Measurements from ENCODE around the gene MYO9A. TPM values are rescaled to one million over a fixed set of nuclear protein-coding genes. Genes with fewer than 3 reads are reported as not detected.

Gene MYO9A
- total and polyA plus RNA-seq, 10 of the 15 experiments (the other 5 are each of a cell fraction or from before 2014, with no cell fraction given) = 3.3 to 25.3 (median 12.2) TPM

- no peak for TF ChIP-seq NKRF (conservative IDR thresholded peaks at IDR 0.05)
- TF ChIP-seq GABPA (IDR thresholded peaks at IDR 0.05; ENCODE audit: low read depth) = no peak
- no peak for TF ChIP-seq BHLHE40 (IDR thresholded peaks at IDR 0.05; ENCODE audit: borderline replicate concordance in 1 of 2, low read depth in 2 of 2, low read length in 1 of 2)
- no peak for TF ChIP-seq EP300 (IDR thresholded peaks at IDR 0.05; ENCODE audit: borderline replicate concordance in 1 of 2, control insufficient read depth in 1 of 2, low read depth in 2 of 2, low read length in 2 of 2)
- TF ChIP-seq EGR1 (IDR thresholded peaks at IDR 0.05; ENCODE audit: borderline replicate concordance in 1 of 2, low read depth in 2 of 2, low read length in 2 of 2) = no peak
- no peak for TF ChIP-seq RELB (IDR thresholded peaks at IDR 0.05; ENCODE audit: low read depth)
- no peak for TF ChIP-seq HCFC1 (IDR thresholded peaks at IDR 0.05; ENCODE audit: low read length)
- no peak for TF ChIP-seq SREBF2 (IDR thresholded peaks at IDR 0.05; ENCODE audit: low read length)
Observed at GRCh38 chr15:71893691-71894090, 224.3 kb downstream of the MYO9A start (continued).

GRCh38 chr15:71892335-71892734, 225.6 kb downstream of the MYO9A start:
- intact Hi-C loops (cut with micrococcal nuclease; ENCODE audit: unreplicated experiment) = no loop called here
- no peaks in the 10 kb centered on the region; a peak in 1 of 4 replicates for H3K36me3 ChIP-seq (ENCODE audit: control insufficient read depth in 2 of 2, insufficient read depth in 2 of 2, low read length in 1 of 2)
- no peak overlapping the region for H2AFZ ChIP-seq (ENCODE audit: control insufficient read depth, low read depth, low read length)
- H3K27me3 ChIP-seq (replicated peaks in 1 of 2; ENCODE audit: control insufficient read depth in 2 of 2, insufficient read depth in 2 of 2, low read length in 1 of 2) = no peaks in the 10 kb centered on the region
- WGBS (ENCODE audit: insufficient coverage, insufficient replicate concordance, low lambda C conversion rate, missing lambda C conversion rate) = 84% methylated on average over 3 of the region's 3 CpGs
- RAD21 ChIA-PET (ENCODE audit: unreplicated experiment) = no interaction called here
- POLR2A ChIA-PET = no interaction called here
- no peaks in the 10 kb centered on the region for H3K79me2 ChIP-seq (ENCODE audit: control insufficient read depth, insufficient read depth, low read length)
- H3K4me1 ChIP-seq (ENCODE audit: control insufficient read depth, insufficient read depth, low read length) = peaks cover 12% of the 10 kb centered on the region
- H3K9me3 ChIP-seq (replicated peaks; ENCODE audit: control insufficient read depth, insufficient read depth, low read length) = no peaks in the 10 kb centered on the region
- no peak for FAIRE-seq
- H3K9ac ChIP-seq (ENCODE audit: control insufficient read depth, insufficient read depth, low read length) = no peak overlapping the region
- CTCF ChIA-PET = interaction anchor here (0.9 to 1.0 kb wide), 4 partner anchors 10 to 263 kb away, joined by 3 to 4 read pairs (median 4); no protein-coding TSS in a partner anchor
- no peak for DNase-seq (ENCODE audit: low read depth, low spot score)
- H3K4me2 ChIP-seq (ENCODE audit: control insufficient read depth, insufficient read depth) = no peak overlapping the region
- H4K20me1 ChIP-seq (ENCODE audit: control insufficient read depth, insufficient read depth) = no peaks in the 10 kb centered on the region
- H3K4me3 ChIP-seq = no peak overlapping the region
- no TSS peak for BruUV-seq (replicated peaks)
- no peak for ATAC-seq
- in situ Hi-C loops (cut with MboI) = no loop called here
- SMC1A ChIA-PET (ENCODE audit: uncharacterized antibody, unreplicated experiment) = interaction anchor here (0.7 to 2.6 kb wide), 3 partner anchors 10 to 53 kb away, joined by 3 to 11 read pairs (median 4); no protein-coding TSS in a partner anchor
- no peak overlapping the region for H3K27ac ChIP-seq (ENCODE audit: control insufficient read depth, insufficient read depth)
- TF ChIP-seq JUND (IDR thresholded peaks at IDR 0.05; ENCODE audit: low read depth, low read length) (no peak), RCOR1 (conservative IDR thresholded peaks at IDR 0.05; ENCODE audit: low read depth, low read length) (no peak), CTCF (IDR thresholded peaks at IDR 0.05 in 2 of 3, conservative IDR thresholded peaks at IDR 0.05 in 1 of 3; ENCODE audit: control insufficient read depth in 2 of 3, extremely low read depth in 1 of 3, insufficient read depth in 1 of 3, low read depth in 3 of 3, low read length in 3 of 3) (no peak), REST (IDR thresholded peaks at IDR 0.05; ENCODE audit: low read depth, low read length) (no peak)

Data from GM12878 (cell line).